Measurements from ENCODE around the gene NEK5.

NEK5 gene

GRCh38 chr13:51993713-51994112 lies 135.2 kb downstream of the NEK5 start:
- in situ Hi-C loops (cut with HindIII; ENCODE audit: low sequenced_read_pairs): no loop called here

GRCh38 chr13:51988988-51989618 lies 139.8 kb downstream of the NEK5 start:
- in situ Hi-C loops (cut with HindIII; ENCODE audit: low sequenced_read_pairs): no loop called here
